ENCODE data around the gene PEAR1.

DNA sequence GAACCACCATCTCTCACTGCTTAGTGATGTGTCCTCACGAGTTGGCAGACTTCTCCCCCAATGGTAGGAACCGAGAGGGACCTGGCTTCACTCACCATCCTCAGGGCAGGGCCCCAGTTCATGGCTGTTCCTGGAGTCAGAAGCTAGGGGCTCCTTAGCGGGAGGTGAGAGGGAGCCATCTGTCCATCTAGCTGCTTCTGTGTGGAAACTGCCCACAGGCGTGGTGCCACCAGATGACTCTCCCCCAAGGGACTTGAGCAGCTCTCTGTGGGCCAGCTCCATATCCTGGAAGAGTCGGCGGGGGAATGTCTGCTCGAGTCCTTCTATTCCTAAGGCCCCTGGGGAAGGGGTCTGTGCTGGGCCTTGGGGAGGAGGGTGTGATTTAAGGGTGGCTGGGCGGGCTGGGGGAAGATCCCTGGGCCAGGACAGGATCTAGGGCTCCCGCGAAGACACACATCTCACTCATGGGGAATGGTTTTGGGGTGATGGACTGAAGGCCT lies 43.3 kb downstream of the PEAR1 start:
- TF ChIP-seq POLR2A (IDR thresholded peaks at IDR 0.05; ENCODE audit: extremely low read depth, insufficient read length) (no peak), CTCF (IDR thresholded peaks at IDR 0.05; ENCODE audit: low read depth, low read length) (no peak)

Data from NB4 (cell line).